ENCODE data around the gene CRABP2. TPM values are rescaled to one million over a fixed set of nuclear protein-coding genes. Genes with fewer than 3 reads are reported as not detected.

Gene CRABP2
- total RNA-seq, 2 experiments from 2014 or later = 0.78 to 0.89 TPM

DNA sequence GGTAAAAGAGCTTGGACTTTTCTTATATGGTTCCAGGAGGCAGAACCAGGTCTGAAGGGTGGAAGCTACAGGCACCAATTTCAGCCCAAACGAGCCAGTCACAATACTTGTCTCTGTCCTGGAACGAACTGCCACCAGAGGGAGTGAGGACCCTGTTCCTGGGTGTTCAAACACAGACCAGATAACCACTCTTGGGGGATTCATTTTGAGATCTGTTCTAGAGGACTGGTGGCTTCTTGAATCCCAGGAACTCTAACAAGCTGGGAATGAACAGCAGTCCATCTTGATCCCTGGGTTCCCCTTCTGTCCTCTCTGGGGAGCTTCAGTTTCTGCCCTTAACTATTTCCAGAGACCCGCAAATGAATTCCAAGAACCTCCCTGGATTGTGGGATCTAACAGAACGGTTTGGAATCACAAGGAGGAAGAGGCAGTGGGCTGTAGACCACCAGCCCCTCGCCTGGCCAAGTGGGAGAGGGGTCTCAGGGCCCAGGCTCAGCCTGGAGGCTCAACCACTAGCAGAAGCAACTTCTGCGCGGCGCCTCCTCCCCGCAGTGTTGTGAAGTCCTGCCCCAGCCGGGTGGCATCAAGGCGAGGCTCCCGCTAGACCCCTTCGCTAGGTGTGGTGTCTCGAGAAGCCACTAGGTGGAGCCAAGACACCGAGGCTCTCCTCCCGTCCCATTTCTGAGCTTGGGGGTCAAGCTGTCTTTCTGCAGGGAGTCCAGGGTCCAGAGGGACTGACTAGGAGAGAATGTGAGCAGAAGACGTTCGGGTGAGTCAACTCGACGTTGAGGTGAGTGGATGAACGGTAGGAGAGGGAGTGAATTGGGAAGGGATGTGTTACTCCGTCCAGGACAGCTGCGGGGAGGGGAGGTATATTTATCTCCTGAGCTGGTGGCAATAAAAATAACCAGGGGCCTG lies 16.1 kb downstream of the CRABP2 start:
- ChIA-PET POLR2A (interaction anchor here (1.0 to 2.5 kb wide), 3 partner anchors 17 to 127 kb away, joined by 3 to 12 read pairs (median 10); partner anchors contain the start of genes CRABP2 and SH2D2A), CTCF (interaction anchor here (0.6 to 6.4 kb wide), 45 partner anchors 9 to 238 kb away, joined by 3 to 164 read pairs (median 5); partner anchors contain the start of genes CRABP2, HAPLN2, INSRR and IQGAP3)

DNA sequence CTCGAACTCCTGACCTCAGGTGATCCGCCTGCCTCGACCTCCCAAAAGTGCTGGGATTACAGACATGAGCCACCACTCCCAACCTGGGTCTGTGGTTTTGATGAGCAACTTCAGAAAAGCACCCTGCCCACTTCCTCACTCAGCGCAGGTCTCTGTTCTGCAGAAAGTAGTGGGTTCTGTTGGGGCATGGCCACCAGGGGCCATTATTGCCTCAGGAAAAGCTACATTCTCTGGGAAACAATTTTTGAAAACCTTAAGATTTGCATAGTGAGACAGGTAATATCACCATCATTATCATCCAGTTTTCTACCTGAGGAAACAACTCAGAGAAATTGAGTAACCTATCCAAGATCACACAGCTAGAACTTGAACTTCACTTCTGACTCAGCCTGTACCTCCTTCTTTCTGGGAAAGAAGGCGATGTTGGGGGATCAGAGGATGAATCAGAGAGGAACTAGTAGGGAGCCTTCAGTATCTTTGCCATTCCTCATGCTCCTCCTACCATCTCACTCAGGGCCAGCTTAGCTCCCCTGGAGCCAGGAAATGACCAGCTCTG lies 21.1 kb downstream of the CRABP2 start:
- POLR2A ChIA-PET = interaction anchor here (0.6 to 1.6 kb wide), 3 partner anchors 20 to 44 kb away, joined by 3 read pairs; partner anchors contain the start of genes ISG20L2 and METTL25B
- CTCF ChIA-PET = interaction anchor here (0.6 to 3.1 kb wide), 9 partner anchors 11 to 208 kb away, joined by 3 to 17 read pairs (median 4); partner anchors contain the start of genes CRABP2, ISG20L2 and METTL25B

GRCh38 chr1:156682166-156682890 lies 23.1 kb downstream of the CRABP2 start:
- ChIA-PET CTCF (interaction anchor here (0.6 to 7.4 kb wide), 5 partner anchors 22 to 378 kb away, joined by 3 to 62 read pairs (median 4); no protein-coding TSS in a partner anchor), POLR2A (no interaction called here)

GRCh38 chr1:156681196-156681960 lies 24.0 kb downstream of the CRABP2 start:
- POLR2A ChIA-PET = no interaction called here
- CTCF ChIA-PET = interaction anchor here (1.7 to 7.4 kb wide), 3 partner anchors 21 to 57 kb away, joined by 4 to 62 read pairs (median 7); no protein-coding TSS in a partner anchor

- ChIA-PET POLR2A (no interaction called here), CTCF (interaction anchor here (0.9 to 7.4 kb wide), 5 partner anchors 9 to 55 kb away, joined by 3 to 62 read pairs (median 7); no protein-coding TSS in a partner anchor)
Observed at GRCh38 chr1:156680056-156680455, 25.3 kb downstream of the CRABP2 start.

- ChIA-PET POLR2A (no interaction called here), CTCF (interaction anchor here (0.7 to 7.4 kb wide), 10 partner anchors 12 to 223 kb away, joined by 3 to 62 read pairs (median 4); no protein-coding TSS in a partner anchor)
Observed at GRCh38 chr1:156677616-156678596, 27.5 kb downstream of the CRABP2 start.

DNA sequence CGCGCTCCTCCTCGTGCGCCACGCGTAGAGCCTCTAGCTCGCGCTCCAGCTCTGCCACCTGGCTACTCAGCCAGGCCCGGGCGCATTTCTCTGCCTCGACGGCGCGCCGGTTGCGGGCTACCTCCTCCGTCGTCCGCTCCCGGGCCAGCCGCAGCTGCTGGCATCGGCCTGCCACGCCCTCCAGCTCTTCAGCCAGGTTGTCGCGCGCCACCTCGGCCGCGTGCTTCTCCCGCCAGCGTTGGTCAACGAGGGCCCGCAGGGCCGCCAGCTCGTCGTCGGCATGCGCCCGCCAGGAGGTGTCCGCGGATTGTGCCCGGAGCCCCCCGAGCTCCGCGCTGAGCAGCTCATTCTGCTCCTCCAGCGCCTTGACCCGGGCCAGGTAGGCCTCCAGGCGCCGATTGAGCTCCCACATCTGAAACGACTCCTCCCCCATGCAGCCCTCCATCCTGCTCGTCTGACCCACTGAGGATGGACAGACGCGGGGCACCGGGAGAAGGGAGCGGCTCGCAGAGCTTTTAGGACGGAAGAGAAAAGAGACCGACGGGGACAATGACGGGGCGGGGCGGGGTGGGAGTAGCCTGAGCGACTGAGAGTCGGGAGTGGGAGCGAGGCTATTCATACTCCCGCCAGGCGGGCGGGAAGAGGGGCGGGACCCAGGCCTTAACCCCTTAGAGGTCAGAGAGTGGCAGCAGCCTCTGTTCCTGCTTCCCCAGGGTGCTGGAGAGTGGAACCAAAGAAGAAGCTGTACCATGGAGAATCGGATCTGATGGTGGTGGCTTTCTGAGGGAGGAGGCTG lies 28.4 kb downstream of the CRABP2 start, which contains the start of gene NES:
Gene NES, minus strand, starts transcription at position 588 of the 796 bp plus-strand sequence. Its CDS starts 143 bp downstream, at position 445.
- ChIA-PET CTCF (interaction anchor here (0.7 to 7.4 kb wide), 9 partner anchors 9 to 223 kb away, joined by 3 to 62 read pairs (median 8); no protein-coding TSS in a partner anchor), POLR2A (no interaction called here)

DNA sequence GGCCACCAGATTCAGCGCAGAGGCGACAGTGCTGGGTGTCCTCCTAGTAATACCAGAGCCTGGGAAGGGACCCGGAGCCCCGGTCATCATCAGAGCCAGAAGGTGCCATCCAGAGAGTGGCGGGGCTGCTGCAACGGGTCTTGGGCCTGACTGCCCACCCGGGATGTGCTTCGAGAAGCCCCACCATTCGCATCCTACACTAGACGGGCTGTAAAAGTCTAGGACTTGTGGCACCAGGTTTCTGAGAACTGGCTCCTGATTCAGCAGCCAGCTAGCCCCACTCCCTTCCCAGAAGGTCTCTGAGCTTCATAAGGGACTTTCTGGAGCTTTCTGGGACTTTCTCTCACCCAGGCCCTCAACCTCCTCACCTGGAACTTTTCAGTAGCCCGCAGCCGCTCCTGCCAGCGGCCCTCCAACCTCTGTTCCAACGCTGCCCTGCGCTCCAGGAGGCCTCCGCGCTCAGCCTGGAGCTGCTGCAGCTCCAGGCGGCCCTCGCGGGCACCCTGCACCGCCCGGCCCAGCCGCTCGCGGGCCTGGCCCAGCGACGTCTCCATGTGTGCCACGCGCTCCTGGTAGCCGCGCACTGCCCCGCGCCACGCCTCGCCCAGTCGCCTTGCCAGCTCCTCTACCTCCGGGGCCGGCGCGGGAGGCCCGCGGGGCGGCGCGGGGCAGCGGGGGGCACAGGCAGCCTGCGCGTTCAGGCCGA lies 29.1 kb downstream of the CRABP2 start:
- POLR2A ChIA-PET = no interaction called here

GRCh38 chr1:156675210-156676113 lies 29.9 kb downstream of the CRABP2 start:
- ChIA-PET CTCF (interaction anchor here (0.6 to 7.4 kb wide), 7 partner anchors 11 to 290 kb away, joined by 3 to 62 read pairs (median 7); no protein-coding TSS in a partner anchor), POLR2A (no interaction called here)

More for the DNA sequence above, 29.1 kb downstream of the CRABP2 start:
- CTCF ChIA-PET = interaction anchor here (0.6 to 7.4 kb wide), 8 partner anchors 9 to 291 kb away, joined by 3 to 62 read pairs (median 8); no protein-coding TSS in a partner anchor

DNA sequence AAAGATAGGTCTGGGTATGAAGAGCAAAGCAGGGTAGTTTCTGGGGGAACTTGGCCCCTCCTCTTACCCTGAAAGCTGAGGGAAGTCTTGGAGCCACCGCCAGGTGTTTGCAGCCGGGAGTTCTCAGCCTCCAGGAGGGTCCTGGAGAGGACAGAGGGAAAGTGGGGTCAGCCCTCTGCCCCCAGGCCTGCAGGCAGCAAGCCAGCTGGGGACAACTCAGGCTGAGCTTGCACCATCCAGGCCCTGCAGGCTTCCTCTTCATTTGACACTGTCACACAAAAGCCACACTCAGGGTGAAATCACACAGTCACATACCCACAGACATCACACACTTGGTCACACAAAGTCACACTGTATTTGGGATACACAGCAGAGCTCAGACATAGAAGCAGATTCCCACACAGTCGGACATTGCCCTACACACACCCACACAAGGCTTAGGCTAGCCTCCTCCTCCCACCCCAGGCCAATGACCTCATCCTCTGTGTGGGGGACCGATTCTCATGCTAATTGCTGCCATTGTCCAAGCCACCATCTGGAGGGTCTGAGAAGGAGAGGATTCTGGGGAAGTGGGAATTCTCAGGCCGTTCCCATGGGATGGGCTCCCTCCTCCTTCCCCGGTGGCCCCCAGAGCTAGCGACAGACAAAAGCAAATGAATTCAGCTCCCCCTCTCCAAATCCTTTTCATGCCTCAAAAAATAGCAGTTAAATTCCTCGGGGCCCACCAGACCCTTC lies 31.8 kb downstream of the CRABP2 start:
- ChIA-PET POLR2A (no interaction called here), CTCF (interaction anchor here (0.9 to 1.6 kb wide), 2 partner anchors 14 to 17 kb away, joined by 3 to 5 read pairs; no protein-coding TSS in a partner anchor)

DNA sequence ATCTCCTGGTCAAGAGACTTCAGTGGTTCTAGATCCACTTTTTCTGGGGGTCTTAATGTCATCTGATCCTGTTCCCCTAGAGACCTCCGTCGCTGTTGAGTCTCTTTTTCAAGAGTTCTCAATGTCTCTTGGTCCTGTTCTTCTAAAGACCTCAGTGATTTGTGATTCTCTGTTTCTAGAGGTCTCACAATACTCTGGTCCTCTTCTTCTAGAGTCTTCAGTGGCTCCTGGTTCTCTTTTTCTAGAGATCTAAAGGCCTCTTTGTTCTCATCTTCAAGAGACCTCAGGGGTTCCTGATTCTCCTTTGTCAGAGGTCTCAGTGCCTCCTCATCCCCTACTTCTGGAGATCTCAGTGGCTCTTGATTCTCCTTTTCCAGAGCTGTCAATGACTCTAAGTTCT lies 33.6 kb downstream of the CRABP2 start:
- ChIA-PET POLR2A (no interaction called here), CTCF (interaction anchor here (1.5 to 1.6 kb wide), 2 partner anchors 12 to 14 kb away, joined by 3 to 5 read pairs; no protein-coding TSS in a partner anchor)

GRCh38 chr1:156670791-156671190 lies 34.6 kb downstream of the CRABP2 start:
- CTCF ChIA-PET = interaction anchor here (1.6 kb wide), 1 partner anchor 13 kb away, joined by 5 read pairs; no protein-coding TSS in a partner anchor
- POLR2A ChIA-PET = no interaction called here

DNA sequence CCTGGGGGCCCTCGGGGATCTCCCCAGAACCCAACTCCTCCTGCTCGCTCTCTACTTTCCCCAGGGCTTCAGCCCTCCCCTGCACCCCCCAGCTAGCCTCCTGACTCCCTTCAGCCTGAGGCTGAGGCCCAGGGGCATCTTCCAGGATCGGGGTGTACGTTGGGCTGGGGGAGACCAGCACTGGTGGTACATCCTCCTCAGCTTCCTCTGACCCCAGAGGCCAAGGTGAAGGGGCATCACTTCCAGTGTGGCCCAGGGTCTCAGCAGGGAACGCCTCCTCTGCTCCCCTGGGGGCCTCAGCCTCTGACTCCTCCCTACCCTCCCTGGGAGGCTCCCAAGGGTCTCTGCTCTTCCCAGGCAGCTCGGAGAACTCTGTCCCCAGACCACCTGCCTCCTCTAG lies 35.0 kb downstream of the CRABP2 start:
- POLR2A ChIA-PET = no interaction called here

GRCh38 chr1:156669794-156670193 lies 35.6 kb downstream of the CRABP2 start:
- ChIA-PET CTCF (interaction anchor here (0.5 to 1.0 kb wide), 3 partner anchors 20 to 70 kb away, joined by 3 to 5 read pairs (median 5); no protein-coding TSS in a partner anchor), POLR2A (no interaction called here)

More for the DNA sequence above, 35.0 kb downstream of the CRABP2 start:
- CTCF ChIA-PET = interaction anchor here (0.6 to 1.6 kb wide), 3 partner anchors 12 to 70 kb away, joined by 5 read pairs; no protein-coding TSS in a partner anchor
